SU-DHL-6 (cell line): ENCODE measurements around the gene SP140L.

Experiments used
- H2AFZ ChIP-seq: fragments of 200-600 bp; sonication (generic); 2 replicates; pipeline ENCODE4 v1.6.1; 2014; ENCODE audit warnings: low read depth, mild to moderate bottlenecking, moderate library complexity, mixed read lengths, antibody characterized with exemption, low read length; ENCODE audit not compliant: severe bottlenecking
- H3F3A ChIP-seq: fragments of 200-600 bp; shearing (Covaris generic); 2 replicates; pipeline ENCODE4 v1.6.0; 2016; ENCODE audit warnings: antibody characterized with exemption, mild to moderate bottlenecking; ENCODE audit not compliant: insufficient read depth
- H3K27ac ChIP-seq: fragments of 200-600 bp; sonication (generic); 2 replicates; pipeline ENCODE4 v1.5.1; 2016; ENCODE audit warnings: low read depth, mild to moderate bottlenecking, low read length, moderate library complexity, mixed read lengths
- H3K27me3 ChIP-seq: fragments of 200-600 bp; sonication (generic), shearing (Covaris generic); 2 replicates; pipeline ENCODE4 v1.6.0; 2014; ENCODE audit warnings: mild to moderate bottlenecking, low read length
- H3K36me3 ChIP-seq: fragments of 200-600 bp; sonication (generic); 2 replicates; pipeline ENCODE4 v1.6.1; 2014; ENCODE audit warnings: mild to moderate bottlenecking, low read length, mixed read lengths
- H3K4me2 ChIP-seq: fragments of 300-600, 200-600 bp; shearing (Covaris generic), sonication (generic); 2 replicates; pipeline ENCODE4 v1.6.0; 2014; ENCODE audit warnings: low read length, low read depth, mild to moderate bottlenecking; ENCODE audit not compliant: poor library complexity, severe bottlenecking
- H3K4me3 ChIP-seq: fragments of 200-600 bp; sonication (generic); 2 replicates; pipeline ENCODE4 v1.5.1; 2014; ENCODE audit warnings: antibody characterized with exemption, low read length, mild to moderate bottlenecking, mixed read lengths; ENCODE audit not compliant: insufficient read depth, poor library complexity, severe bottlenecking
- H3K79me2 ChIP-seq: fragments of 200-600 bp; sonication (generic); 2 replicates; pipeline ENCODE4 v1.6.1; 2014; ENCODE audit warnings: mild to moderate bottlenecking, low read length, moderate library complexity; ENCODE audit not compliant: insufficient read depth
- H3K9ac ChIP-seq: fragments of 200-600 bp; sonication (generic); 2 replicates; pipeline ENCODE4 v1.7.0; 2014; ENCODE audit warnings: mild to moderate bottlenecking, low read length
- H3K9me2 ChIP-seq: fragments of 200-600 bp; sonication (generic); replicated peaks from 2 replicates; pipeline ENCODE4 v1.6.1; 2014; ENCODE audit warnings: low read length; ENCODE audit not compliant: insufficient read depth
- H3K9me3 ChIP-seq: fragments of 200-600 bp; sonication (generic); 2 replicates; pipeline ENCODE4 v1.6.1; 2014; ENCODE audit warnings: low read length, mixed read lengths; ENCODE audit not compliant: insufficient read depth
- H4K20me1 ChIP-seq: fragments of 200-600 bp; sonication (generic); 2 replicates; pipeline ENCODE4 v1.6.1; 2014; ENCODE audit warnings: low read depth, mild to moderate bottlenecking, antibody characterized with exemption, low read length, moderate library complexity, mixed read lengths
- EZH2phosphoT487 ChIP-seq: fragments of 200-600 bp; sonication (generic), shearing (Covaris generic); conservative IDR thresholded peaks from 2 replicates; pipeline ENCODE4 v1.6.1; 2018; ENCODE audit warnings: mild to moderate bottlenecking, antibody characterized with exemption, low read length, moderate library complexity, mixed read lengths
- TF ChIP-seq, protein P1 (sequence below): fragments of 200-600 bp; sonication (generic); IDR thresholded peaks from one replicate; pipeline ENCODE4 v1.5.1; 2017; ENCODE audit warnings: antibody characterized with exemption, mild to moderate bottlenecking, low read length, moderate library complexity; ENCODE audit not compliant: insufficient read depth, poor library complexity, severe bottlenecking

Gene SP140L

DNA sequence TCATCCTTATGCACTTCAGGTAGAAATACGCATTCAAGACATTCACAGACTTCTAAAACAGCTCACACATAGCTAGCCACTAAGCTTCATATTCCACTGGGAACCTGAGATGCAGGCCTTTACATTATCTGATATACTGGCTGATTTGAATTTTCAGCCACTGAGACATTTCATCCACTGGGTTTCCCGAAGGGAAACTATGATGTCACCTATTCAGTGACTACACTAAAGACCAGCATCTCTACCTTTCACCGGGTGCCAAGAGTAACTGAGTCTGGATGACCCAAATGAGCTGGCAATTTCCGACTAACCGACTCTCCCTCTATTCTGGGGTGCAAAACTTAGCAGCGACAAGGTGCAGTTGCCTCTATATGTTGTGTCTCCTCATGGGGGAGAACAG, 31.8 kb upstream of the SP140L start:
- Histone ChIP-seq H3K36me3 (peaks cover 54% of the 10 kb centered on the region), H3F3A (no peaks in the 10 kb centered on the region), H3K27me3 (no peaks in the 10 kb centered on the region), H3K9ac (no peak overlapping the region), H3K79me2 (no peaks in the 10 kb centered on the region), H3K4me2 (no peak overlapping the region), H3K9me2 (no peaks in the 10 kb centered on the region), H2AFZ (no peak overlapping the region), H3K9me3 (no peaks in the 10 kb centered on the region; the same call in 1 of the 2 replicates), H4K20me1 (no peaks in the 10 kb centered on the region), H3K4me3 (no peak overlapping the region), H3K27ac (no peak overlapping the region)
- TF ChIP-seq EZH2phosphoT487, result no peak
- TF ChIP-seq, protein P1, sequence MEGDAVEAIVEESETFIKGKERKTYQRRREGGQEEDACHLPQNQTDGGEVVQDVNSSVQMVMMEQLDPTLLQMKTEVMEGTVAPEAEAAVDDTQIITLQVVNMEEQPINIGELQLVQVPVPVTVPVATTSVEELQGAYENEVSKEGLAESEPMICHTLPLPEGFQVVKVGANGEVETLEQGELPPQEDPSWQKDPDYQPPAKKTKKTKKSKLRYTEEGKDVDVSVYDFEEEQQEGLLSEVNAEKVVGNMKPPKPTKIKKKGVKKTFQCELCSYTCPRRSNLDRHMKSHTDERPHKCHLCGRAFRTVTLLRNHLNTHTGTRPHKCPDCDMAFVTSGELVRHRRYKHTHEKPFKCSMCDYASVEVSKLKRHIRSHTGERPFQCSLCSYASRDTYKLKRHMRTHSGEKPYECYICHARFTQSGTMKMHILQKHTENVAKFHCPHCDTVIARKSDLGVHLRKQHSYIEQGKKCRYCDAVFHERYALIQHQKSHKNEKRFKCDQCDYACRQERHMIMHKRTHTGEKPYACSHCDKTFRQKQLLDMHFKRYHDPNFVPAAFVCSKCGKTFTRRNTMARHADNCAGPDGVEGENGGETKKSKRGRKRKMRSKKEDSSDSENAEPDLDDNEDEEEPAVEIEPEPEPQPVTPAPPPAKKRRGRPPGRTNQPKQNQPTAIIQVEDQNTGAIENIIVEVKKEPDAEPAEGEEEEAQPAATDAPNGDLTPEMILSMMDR, result no peak

DNA sequence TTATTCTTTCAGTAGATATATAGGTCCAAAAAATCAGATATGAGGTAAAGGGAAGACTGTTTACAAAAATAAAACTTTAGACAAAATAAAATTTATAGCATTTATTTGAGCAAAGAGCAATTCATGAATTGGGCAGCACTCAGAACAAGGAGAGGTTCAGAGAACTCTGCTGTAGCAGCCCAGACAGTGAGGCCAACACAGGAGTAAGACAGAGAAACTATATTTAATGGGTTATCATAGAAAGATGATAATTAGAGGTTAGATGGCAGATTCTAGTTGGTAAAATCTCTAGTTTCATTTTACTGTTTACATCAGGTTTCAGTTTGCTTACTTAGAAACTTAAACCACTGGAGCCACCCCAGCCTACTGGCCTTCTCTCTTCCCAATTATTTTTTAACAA, 30.1 kb upstream of the SP140L start:
- no peaks in the 10 kb centered on the region for H3K79me2 ChIP-seq

DNA sequence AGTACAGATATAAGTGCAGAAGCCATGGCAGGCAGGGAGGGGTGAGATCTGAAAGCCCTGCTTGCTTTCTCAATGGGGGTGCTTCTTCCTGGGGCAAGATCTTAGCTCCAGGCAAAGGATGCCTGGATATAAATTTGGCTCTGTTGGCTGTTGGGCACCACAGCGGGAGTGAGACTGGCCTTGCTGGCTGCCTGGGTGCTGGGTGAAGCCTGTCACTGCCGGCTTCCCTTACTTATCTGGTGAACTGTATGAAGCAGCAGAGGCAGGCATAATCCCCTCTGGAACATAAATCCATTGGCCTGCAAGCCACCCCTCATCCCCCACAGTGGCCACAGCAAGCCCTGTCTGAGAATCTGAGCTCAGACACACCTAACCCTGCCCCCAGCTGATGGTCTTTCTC, 27.4 kb upstream of the SP140L start:
- H3F3A ChIP-seq, result no peaks in the 10 kb centered on the region
- peaks cover 30% of the 10 kb centered on the region for H3K36me3 ChIP-seq
- H4K20me1 ChIP-seq, result no peaks in the 10 kb centered on the region
- TF ChIP-seq EZH2phosphoT487, result no peak
- TF ChIP-seq, protein P1, result no peak
- H3K9ac ChIP-seq, result no peak overlapping the region
- H3K9me2 ChIP-seq, result no peaks in the 10 kb centered on the region
- H3K4me2 ChIP-seq, result no peak overlapping the region
- H3K79me2 ChIP-seq, result no peaks in the 10 kb centered on the region
- H3K4me3 ChIP-seq, result no peak overlapping the region
- no peaks in the 10 kb centered on the region; the same call in 1 of the 2 replicates for H3K9me3 ChIP-seq
- no peak overlapping the region for H2AFZ ChIP-seq
- H3K27ac ChIP-seq, result no peak overlapping the region
- no peaks in the 10 kb centered on the region for H3K27me3 ChIP-seq

More for the DNA sequence above, 30.1 kb upstream of the SP140L start:
- Histone ChIP-seq H3K9me3 (no peaks in the 10 kb centered on the region; the same call in 1 of the 2 replicates), H3K4me2 (no peak overlapping the region), H3K4me3 (no peak overlapping the region), H2AFZ (no peak overlapping the region), H3K27ac (no peak overlapping the region), H3K9me2 (no peaks in the 10 kb centered on the region), H3K9ac (no peak overlapping the region), H3K27me3 (no peaks in the 10 kb centered on the region), H4K20me1 (no peaks in the 10 kb centered on the region), H3K36me3 (peaks cover 38% of the 10 kb centered on the region), H3F3A (no peaks in the 10 kb centered on the region)
- TF ChIP-seq EZH2phosphoT487, result no peak
- TF ChIP-seq, protein P1, result no peak
